Spleen (tissue), 7 donors: ENCODE data around the gene PTPRK.

ENCODE experiments used
- POLR2A ChIP-seq, 3 donors: fragments of 450-650 bp; IDR thresholded peaks; one replicate each; pipeline ENCODE4 v1.5.1; 2017; ENCODE audit warnings: antibody characterized with exemption in 3 of 3, mild to moderate bottlenecking in 1 of 3
- POLR2AphosphoS5 ChIP-seq, 3 donors: sonication (generic); formaldehyde crosslinking; IDR thresholded peaks; one replicate each; pipeline ENCODE4 v1.5.1; 2017; ENCODE audit warnings: antibody characterized with exemption in 3 of 3
- TF ChIP-seq, protein P1 (sequence below), 11 experiments: fragments of 200-600 bp in 7 of 11; fragments of 450-650 bp in 4 of 11; sonication (generic) in 4 of 11; IDR thresholded peaks in 8 of 11; conservative IDR thresholded peaks in 3 of 11; 1 replicate in 7 of 11; 2 replicates in 4 of 11; pipeline versions ENCODE4 v1.4.0 to v1.8.0; 2016 to 2021; ENCODE audit warnings: antibody characterized with exemption in 11 of 11, inconsistent platforms in 4 of 11, mild to moderate bottlenecking in 1 of 11
- donor health status: DM: no; HTN: no; CAD: no; lungs with moderate emphysema.
- donor health status: DM: no; HTN: no; CAD: no.
- donor health status: DM: no; HTN: no; CAD: no.

DNA sequence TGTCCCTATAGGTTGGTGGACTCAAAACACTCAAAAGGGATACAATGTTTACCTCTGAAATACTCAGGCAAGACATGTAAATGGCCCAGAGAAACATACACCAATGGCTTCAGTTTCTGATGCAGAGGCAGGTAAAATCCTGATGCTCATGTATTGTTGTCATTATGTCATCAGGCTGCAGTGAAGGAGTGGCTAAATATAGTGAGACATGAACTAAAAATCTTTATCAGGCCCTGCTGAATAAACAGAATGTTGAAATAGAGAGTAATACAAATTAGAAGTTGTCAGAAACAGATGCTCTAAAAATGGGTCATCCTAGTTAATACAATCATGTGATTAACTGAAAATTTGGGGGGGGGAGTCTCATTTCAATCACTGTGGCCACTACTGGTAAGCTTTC, 20.4 kb downstream of the PTPRK start:
- TF ChIP-seq, protein P1, sequence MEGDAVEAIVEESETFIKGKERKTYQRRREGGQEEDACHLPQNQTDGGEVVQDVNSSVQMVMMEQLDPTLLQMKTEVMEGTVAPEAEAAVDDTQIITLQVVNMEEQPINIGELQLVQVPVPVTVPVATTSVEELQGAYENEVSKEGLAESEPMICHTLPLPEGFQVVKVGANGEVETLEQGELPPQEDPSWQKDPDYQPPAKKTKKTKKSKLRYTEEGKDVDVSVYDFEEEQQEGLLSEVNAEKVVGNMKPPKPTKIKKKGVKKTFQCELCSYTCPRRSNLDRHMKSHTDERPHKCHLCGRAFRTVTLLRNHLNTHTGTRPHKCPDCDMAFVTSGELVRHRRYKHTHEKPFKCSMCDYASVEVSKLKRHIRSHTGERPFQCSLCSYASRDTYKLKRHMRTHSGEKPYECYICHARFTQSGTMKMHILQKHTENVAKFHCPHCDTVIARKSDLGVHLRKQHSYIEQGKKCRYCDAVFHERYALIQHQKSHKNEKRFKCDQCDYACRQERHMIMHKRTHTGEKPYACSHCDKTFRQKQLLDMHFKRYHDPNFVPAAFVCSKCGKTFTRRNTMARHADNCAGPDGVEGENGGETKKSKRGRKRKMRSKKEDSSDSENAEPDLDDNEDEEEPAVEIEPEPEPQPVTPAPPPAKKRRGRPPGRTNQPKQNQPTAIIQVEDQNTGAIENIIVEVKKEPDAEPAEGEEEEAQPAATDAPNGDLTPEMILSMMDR (IDR thresholded peaks at IDR 0.05 in 8 of 11, conservative IDR thresholded peaks at IDR 0.05 in 3 of 11): no peak
- no peak for TF ChIP-seq POLR2AphosphoS5 (IDR thresholded peaks at IDR 0.05)
- no peak for TF ChIP-seq POLR2A (IDR thresholded peaks at IDR 0.05)
